Measurements from ENCODE around the gene RPS8. TPM values are rescaled to one million over a fixed set of nuclear protein-coding genes. Genes with fewer than 3 reads are reported as not detected.

The RPS8 gene
- total and polyA plus RNA-seq, 2 of the 8 experiments (the other 6 are each of a cell fraction or from before 2014, with no cell fraction given) = 2,261 to 2,407 TPM

- peaks cover 7% of the 10 kb centered on the region for H3K79me1 ChIP-seq (ENCODE audit: low read depth, low read length)
- 8% methylated on average over 57 of the region's 57 CpGs; no CpG with 5 or more reads in 1 of the 2 experiments for WGBS, 2 experiments (ENCODE audit: extremely low coverage in 1 of 2, insufficient coverage in 1 of 2, insufficient read length in 1 of 2, insufficient replicate concordance in 2 of 2, low coverage in 1 of 2, low lambda C conversion rate in 2 of 2, missing lambda C conversion rate in 1 of 2)
- H2BK120ac ChIP-seq (replicated peaks; ENCODE audit: low read depth, low read length) = peak within 1 kb of the TSS; percentile 2
- H3K79me2 ChIP-seq (ENCODE audit: control insufficient read depth in 1 of 2, insufficient read depth in 2 of 2, low read length in 2 of 2) = peaks cover 2 to 30% of the 10 kb centered on the region in 2 experiments; a peak in 3 of 4 replicates
- H2AFZ ChIP-seq (ENCODE audit: low read length) = peak within 1 kb of the TSS; percentile 62
- H3K23me2 ChIP-seq (ENCODE audit: low read depth, low read length) = peaks cover 3% of the 10 kb centered on the region; the same call in 1 of the 2 replicates
- peaks cover 11 to 22% (median 13%) of the 10 kb centered on the region in 4 experiments for H3K36me3 ChIP-seq (ENCODE audit: control insufficient read depth in 2 of 4, insufficient read depth in 4 of 4, low read length in 3 of 4)
- H4K5ac ChIP-seq (ENCODE audit: insufficient read length, low read depth, low read length) = peak within 1 kb of the TSS; percentile 26
- peak within 1 kb of the TSS; percentile 0; the same call in 1 of the 2 replicates for H2BK12ac ChIP-seq (ENCODE audit: low read depth, low read length)
- no peaks in the 10 kb centered on the region for H4K20me1 ChIP-seq (replicated peaks in 1 of 2; ENCODE audit: control insufficient read depth in 1 of 2, insufficient read depth in 2 of 2, low read length in 2 of 2)
- H2AK5ac ChIP-seq (ENCODE audit: low read depth, low read length) = no peak within 1 kb of the TSS
- peak within 1 kb of the TSS; percentile 96 for H2BK5ac ChIP-seq (ENCODE audit: low read depth, low read length)
- DNase-seq (ENCODE audit: low read depth in 1 of 2, low spot score in 2 of 2) = peak; percentile 91 to 97
- peak within 1 kb of the TSS; percentile 77 to 93 (median 87) for H3K9ac ChIP-seq (replicated peaks in 1 of 4; ENCODE audit: extremely low read depth in 1 of 4, low read depth in 3 of 4, low read length in 3 of 4)
- FAIRE-seq = peak; percentile 65
- H3K14ac ChIP-seq (ENCODE audit: insufficient read length) = no peak within 1 kb of the TSS
- CTCF ChIA-PET (ENCODE audit: partially characterized antibody) = interaction anchor here (1.3 to 2.1 kb wide), 2 partner anchors 8 to 10 kb away, joined by 4 to 6 read pairs; partner anchors contain the start of gene RNU5D-1
- no peak within 1 kb of the TSS for H2BK20ac ChIP-seq (ENCODE audit: low read length)
- POLR2A ChIA-PET (ENCODE audit: partially characterized antibody) = interaction anchor here (0.6 to 10.5 kb wide), 9 partner anchors 9 to 90 kb away, joined by 3 to 120 read pairs (median 6); partner anchors contain the start of genes RNU5D-1 and RPS8
- peak within 1 kb of the TSS; percentile 67 to 82 for H3K4me2 ChIP-seq (ENCODE audit: insufficient read depth in 1 of 2, low read depth in 2 of 2, low read length in 2 of 2)
- H3K9me3 ChIP-seq (ENCODE audit: insufficient read depth in 2 of 2, low read depth in 1 of 2, low read length in 1 of 2) = peaks cover 0 to 7% of the 10 kb centered on the region in 2 experiments; a peak in 1 of 4 replicates
- no peaks in the 10 kb centered on the region for H3K27me3 ChIP-seq (replicated peaks in 1 of 4; ENCODE audit: control insufficient read depth in 3 of 4, extremely low read depth in 1 of 4, insufficient read depth in 3 of 4, low read length in 3 of 4)
- peak within 1 kb of the TSS; percentile 61 for H4K91ac ChIP-seq (replicated peaks; ENCODE audit: insufficient read length, low read length)
- H3K18ac ChIP-seq (ENCODE audit: extremely low read depth, low read length) = peak within 1 kb of the TSS; percentile 49
- peak within 1 kb of the TSS; percentile 83 for H3K27ac ChIP-seq (ENCODE audit: low read depth, low read length)
- peaks cover 0 to 3% (median 2%) of the 10 kb centered on the region in 4 experiments; a peak in 3 of 7 replicates for H3K4me1 ChIP-seq (replicated peaks in 1 of 4; ENCODE audit: control insufficient read depth in 3 of 4, insufficient read depth in 4 of 4, low read length in 3 of 4)
- peak within 1 kb of the TSS; percentile 50 for H3K56ac ChIP-seq (replicated peaks; ENCODE audit: insufficient read length, low read depth, low read length)
- H3K4me3 ChIP-seq (ENCODE audit: extremely low read depth in 1 of 4, insufficient read depth in 2 of 4, low read depth in 3 of 4, low read length in 4 of 4) = peak within 1 kb of the TSS; percentile 54 to 98 (median 94)
- peak within 1 kb of the TSS; percentile 63; the same call in 1 of the 2 replicates for H4K8ac ChIP-seq (ENCODE audit: extremely low read depth, insufficient read depth, low read length)
- no peak within 1 kb of the TSS for H3K23ac ChIP-seq (ENCODE audit: insufficient read length)
- H3K4ac ChIP-seq (replicated peaks; ENCODE audit: insufficient read length, low read depth, low read length) = peak within 1 kb of the TSS; percentile 48
- 0 out of 2 replicates have a peak within 1 kb of the TSS, but pooled peaks have one; percentile 22 for H2BK15ac ChIP-seq (ENCODE audit: low read length)
- no peak for TF ChIP-seq YY1 (IDR thresholded peaks at IDR 0.05; ENCODE audit: low read depth, low read length)
- peak; percentile 68 for TF ChIP-seq CHD2 (IDR thresholded peaks at IDR 0.05; ENCODE audit: low read length)
- no peak for TF ChIP-seq ATF3 (IDR thresholded peaks at IDR 0.05; ENCODE audit: insufficient read depth, low read depth, low read length)
- no peak for TF ChIP-seq RXRA (IDR thresholded peaks at IDR 0.05; ENCODE audit: insufficient read depth, low read depth, low read length)
- no peak for TF ChIP-seq KDM5A (IDR thresholded peaks at IDR 0.05; ENCODE audit: low read length)
- TF ChIP-seq EZH2 (IDR thresholded peaks at IDR 0.05; ENCODE audit: low read depth, low read length, severe bottlenecking) = no peak
- TF ChIP-seq SP1 (IDR thresholded peaks at IDR 0.05; ENCODE audit: low read depth, low read length) = no peak
- TF ChIP-seq TBP (IDR thresholded peaks at IDR 0.05; ENCODE audit: low read depth, low read length) = peak; percentile 73
- peak; percentile 45 for TF ChIP-seq CTBP2 (IDR thresholded peaks at IDR 0.05; ENCODE audit: borderline replicate concordance, insufficient read depth, insufficient read length, low read length)
- peak; percentile 40 to 93 for TF ChIP-seq POLR2A (IDR thresholded peaks at IDR 0.05; ENCODE audit: control extremely low read depth in 1 of 2, low read depth in 2 of 2, low read length in 2 of 2)
- peak; percentile 90 for TF ChIP-seq SP4 (IDR thresholded peaks at IDR 0.05; ENCODE audit: low read length)
Observed at GRCh38 chr1:44739307-44740178, 35.8 kb upstream of the RPS8 start, which contains the start of gene KIF2C. Gene KIF2C (plus strand): TSS chr1:44739837. CDS start chr1:44739933, 96 bp downstream.
